ENCODE data around the gene WWOX. TPM values are rescaled to one million over a fixed set of nuclear protein-coding genes. Genes with fewer than 3 reads are reported as not detected.

Gene WWOX
- total RNA-seq, 1 experiment from 2014 or later: 35.6 TPM

- no peaks in the 10 kb centered on the region for H4K20me1 ChIP-seq (ENCODE audit: insufficient read depth)
- H3K4me1 ChIP-seq (replicated peaks; ENCODE audit: insufficient read depth): no peaks in the 10 kb centered on the region
- H3K36me3 ChIP-seq (ENCODE audit: low read depth): no peaks in the 10 kb centered on the region
- intact Hi-C loops (cut with micrococcal nuclease; ENCODE audit: unreplicated experiment): no loop called here
- H3K27me3 ChIP-seq (ENCODE audit: insufficient read depth, low read depth): no peaks in the 10 kb centered on the region
- H3K79me2 ChIP-seq (ENCODE audit: low read depth): no peaks in the 10 kb centered on the region
- no peaks in the 10 kb centered on the region for H3K9me2 ChIP-seq (ENCODE audit: insufficient read depth)
- H3K27ac ChIP-seq: no peak overlapping the region
- ChIA-PET CTCF (no interaction called here), POLR2A (ENCODE audit: unreplicated experiment) (no interaction called here)
- no peaks in the 10 kb centered on the region for H3F3A ChIP-seq (ENCODE audit: insufficient read depth, low read depth)
- TF ChIP-seq CTCF (conservative IDR thresholded peaks at IDR 0.05) (no peak), EZH2 (IDR thresholded peaks at IDR 0.05; ENCODE audit: low read depth) (no peak)
- H3K9me3 ChIP-seq (ENCODE audit: insufficient read depth, low read depth): no peaks in the 10 kb centered on the region
- H3K4me3 ChIP-seq: no peak overlapping the region
- no peak overlapping the region for H3K4me2 ChIP-seq
- DNase-seq: no peak
- no peak overlapping the region for H2AFZ ChIP-seq
- no TSS peak for BruUV-seq (replicated peaks)
Measured at GRCh38 chr16:78890373-78890895, 791.0 kb downstream of the WWOX start.

GRCh38 chr16:78892951-78893733 lies 793.7 kb downstream of the WWOX start:
- DNase-seq: no peak
- Histone ChIP-seq H3K4me1 (replicated peaks; ENCODE audit: insufficient read depth) (no peaks in the 10 kb centered on the region), H4K20me1 (ENCODE audit: insufficient read depth) (no peaks in the 10 kb centered on the region), H3K27ac (no peak overlapping the region), H3F3A (ENCODE audit: insufficient read depth, low read depth) (no peaks in the 10 kb centered on the region), H2AFZ (no peak overlapping the region), H3K27me3 (ENCODE audit: insufficient read depth, low read depth) (no peaks in the 10 kb centered on the region), H3K79me2 (ENCODE audit: low read depth) (no peaks in the 10 kb centered on the region), H3K9me3 (ENCODE audit: insufficient read depth, low read depth) (no peaks in the 10 kb centered on the region), H3K4me3 (no peak overlapping the region), H3K4me2 (no peak overlapping the region), H3K36me3 (ENCODE audit: low read depth) (no peaks in the 10 kb centered on the region), H3K9me2 (ENCODE audit: insufficient read depth) (no peaks in the 10 kb centered on the region)
- BruUV-seq (replicated peaks): no TSS peak
- TF ChIP-seq CTCF (conservative IDR thresholded peaks at IDR 0.05) (no peak), EZH2 (IDR thresholded peaks at IDR 0.05; ENCODE audit: low read depth) (no peak)
- ChIA-PET CTCF (no interaction called here), POLR2A (ENCODE audit: unreplicated experiment) (no interaction called here)
- intact Hi-C loops (cut with micrococcal nuclease; ENCODE audit: unreplicated experiment): no loop called here

GRCh38 chr16:78894886-78895285 lies 795.4 kb downstream of the WWOX start:
- Histone ChIP-seq H3K9me3 (ENCODE audit: insufficient read depth, low read depth) (no peaks in the 10 kb centered on the region), H3K36me3 (ENCODE audit: low read depth) (no peaks in the 10 kb centered on the region), H3K27ac (no peak overlapping the region), H3K4me2 (no peak overlapping the region), H3K27me3 (ENCODE audit: insufficient read depth, low read depth) (no peaks in the 10 kb centered on the region), H3K4me1 (replicated peaks; ENCODE audit: insufficient read depth) (no peaks in the 10 kb centered on the region), H2AFZ (no peak overlapping the region), H3K79me2 (ENCODE audit: low read depth) (no peaks in the 10 kb centered on the region), H3K9me2 (ENCODE audit: insufficient read depth) (no peaks in the 10 kb centered on the region), H4K20me1 (ENCODE audit: insufficient read depth) (no peaks in the 10 kb centered on the region), H3F3A (ENCODE audit: insufficient read depth, low read depth) (no peaks in the 10 kb centered on the region), H3K4me3 (no peak overlapping the region)
- no peak for DNase-seq
- ChIA-PET POLR2A (ENCODE audit: unreplicated experiment) (no interaction called here), CTCF (no interaction called here)
- TF ChIP-seq EZH2 (IDR thresholded peaks at IDR 0.05; ENCODE audit: low read depth): no peak
- no peak for TF ChIP-seq CTCF (conservative IDR thresholded peaks at IDR 0.05)
- no TSS peak for BruUV-seq (replicated peaks)
- intact Hi-C loops (cut with micrococcal nuclease; ENCODE audit: unreplicated experiment): no loop called here

All from PC-9 (cell line).